NCI-H2196 treated with DMSO at 0.1 percent for 48 hours (cell line): ENCODE data around the gene ARHGAP30.
"Not testable (repeated sequence)": the region's sequence is repeated elsewhere in the genome, so short reads cannot be mapped to it uniquely, and the experiment has no call there.

Experiments
- DNase-seq: peaks from one replicate; lab custom pipeline; 2025; ENCODE audit not compliant: unreplicated experiment; lab: John Stamatoyannopoulos, UW

The ARHGAP30 gene

GRCh38 chr1:161039546-161039945 is 30.1 kb downstream of the ARHGAP30 start:
- DNase-seq, result no peak

GRCh38 chr1:161039154-161039545 is 30.5 kb downstream of the ARHGAP30 start:
- DNase-seq, result no peak

- peak; percentile 77 for DNase-seq
Measured at GRCh38 chr1:161038523-161039153, 31.1 kb downstream of the ARHGAP30 start, which contains the start of gene TSTD1. TSTD1 (minus strand) TSS chr1:161038964; CDS start chr1:161038889, 75 bp downstream.

- peak; percentile 14 for DNase-seq
Measured at GRCh38 chr1:161037661-161038522, 31.8 kb downstream of the ARHGAP30 start.

- no peak for DNase-seq
Measured at GRCh38 chr1:161033751-161034150, 35.9 kb downstream of the ARHGAP30 start.

GRCh38 chr1:161032409-161032808 is 37.3 kb downstream of the ARHGAP30 start:
- no peak for DNase-seq

- DNase-seq, result no peak
Measured at GRCh38 chr1:161031874-161032273, 37.8 kb downstream of the ARHGAP30 start.

GRCh38 chr1:161029466-161029865 is 40.2 kb downstream of the ARHGAP30 start:
- not testable (repeated sequence) for DNase-seq

- not testable (repeated sequence) for DNase-seq
Measured at GRCh38 chr1:161026954-161027353, 42.7 kb downstream of the ARHGAP30 start.

- not testable (repeated sequence) for DNase-seq
Measured at GRCh38 chr1:161022432-161022831, 47.3 kb downstream of the ARHGAP30 start.

GRCh38 chr1:161021970-161022353 is 47.7 kb downstream of the ARHGAP30 start:
- DNase-seq, result no peak

GRCh38 chr1:161021165-161021969 is 48.3 kb downstream of the ARHGAP30 start:
- peak; percentile 99 for DNase-seq

- DNase-seq, result peak; percentile 58
Measured at GRCh38 chr1:161020509-161021164, 49.1 kb downstream of the ARHGAP30 start, which contains the start of gene F11R. F11R (minus strand) TSS chr1:161021152; CDS start chr1:161021073, 79 bp downstream.

GRCh38 chr1:161019751-161020495 is 49.8 kb downstream of the ARHGAP30 start:
- DNase-seq, result no peak

GRCh38 chr1:161019111-161019660 is 50.5 kb downstream of the ARHGAP30 start:
- DNase-seq, result not testable (repeated sequence)

- no peak for DNase-seq
Measured at GRCh38 chr1:161018631-161018930, 51.1 kb downstream of the ARHGAP30 start.

GRCh38 chr1:161017756-161018630 is 51.7 kb downstream of the ARHGAP30 start:
- no peak for DNase-seq

- DNase-seq, result not testable (repeated sequence)
Measured at GRCh38 chr1:161017181-161017580, 52.5 kb downstream of the ARHGAP30 start.

GRCh38 chr1:161016683-161017082 is 53.0 kb downstream of the ARHGAP30 start:
- DNase-seq, result not testable (repeated sequence)
